GM18858 (cell line): ENCODE data around the gene CD70.
"Not testable (repeated sequence)": the region's sequence is repeated elsewhere in the genome, so short reads cannot be mapped to it uniquely, and the experiment has no call there.

ENCODE experiments used
- ATAC-seq: cut with Tn5 transposase; IDR thresholded peaks from one replicate; pipeline ENCODE4 v1.9.1; 2021; ENCODE audit not compliant: unreplicated experiment

Gene CD70

DNA sequence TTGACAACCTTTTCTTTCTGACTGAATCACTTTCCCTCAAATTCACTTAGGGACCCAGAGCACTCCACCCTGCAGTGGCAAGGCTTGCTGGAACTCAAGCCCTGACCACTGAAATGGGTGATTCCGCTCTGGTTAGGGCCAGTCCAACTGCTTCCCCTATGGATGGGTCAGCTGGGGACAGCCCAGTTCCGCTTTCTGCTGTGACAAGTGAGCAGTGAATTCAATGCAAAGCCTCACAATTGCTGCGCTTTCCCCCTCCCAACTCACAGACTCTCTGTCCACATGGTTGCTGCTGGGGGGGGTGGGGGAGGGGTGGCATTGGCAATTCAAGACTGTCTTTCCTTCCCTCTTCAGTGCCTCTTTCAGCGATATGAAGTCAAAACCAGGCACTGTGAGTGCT, 18.7 kb downstream of the CD70 start:
- no peak for ATAC-seq

DNA sequence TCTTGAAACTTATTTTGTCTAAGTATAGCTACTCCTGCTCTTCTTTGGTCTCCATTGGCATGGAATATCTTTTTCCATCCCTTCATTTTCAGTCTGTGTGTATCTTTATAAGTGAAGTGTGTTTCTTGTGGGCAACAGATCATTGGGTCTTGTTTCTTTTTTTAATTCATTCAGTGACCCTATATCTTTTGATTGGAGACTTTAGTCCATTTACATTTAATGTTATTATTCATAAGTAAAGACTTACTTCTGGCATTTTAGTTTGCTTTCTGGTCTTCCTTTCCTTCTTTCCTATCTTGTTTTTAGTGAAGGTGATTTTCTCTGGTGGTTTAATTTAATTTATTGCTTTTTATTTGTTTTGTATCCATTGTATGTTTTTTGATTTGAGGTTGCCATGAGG, 19.8 kb downstream of the CD70 start:
- no peak for ATAC-seq

DNA sequence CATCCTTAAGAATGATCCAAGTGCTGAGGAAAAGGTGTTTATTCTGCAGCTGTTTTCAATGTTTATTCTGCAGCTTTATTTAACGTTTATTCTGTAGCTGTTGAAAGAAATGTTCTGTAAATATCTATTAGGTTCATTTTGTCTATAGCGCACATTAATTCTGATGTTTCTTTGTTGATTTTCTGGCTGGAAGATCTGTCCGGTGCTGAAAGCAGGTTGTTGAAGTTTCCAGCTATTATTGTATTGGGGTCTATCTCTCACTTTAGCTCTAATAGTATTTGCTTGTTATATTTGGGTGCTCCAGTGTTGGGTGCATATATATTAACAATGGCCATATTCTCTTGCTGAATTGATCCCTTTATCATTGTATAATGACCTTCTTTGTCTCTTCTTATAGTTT, 20.2 kb downstream of the CD70 start:
- no peak for ATAC-seq

DNA sequence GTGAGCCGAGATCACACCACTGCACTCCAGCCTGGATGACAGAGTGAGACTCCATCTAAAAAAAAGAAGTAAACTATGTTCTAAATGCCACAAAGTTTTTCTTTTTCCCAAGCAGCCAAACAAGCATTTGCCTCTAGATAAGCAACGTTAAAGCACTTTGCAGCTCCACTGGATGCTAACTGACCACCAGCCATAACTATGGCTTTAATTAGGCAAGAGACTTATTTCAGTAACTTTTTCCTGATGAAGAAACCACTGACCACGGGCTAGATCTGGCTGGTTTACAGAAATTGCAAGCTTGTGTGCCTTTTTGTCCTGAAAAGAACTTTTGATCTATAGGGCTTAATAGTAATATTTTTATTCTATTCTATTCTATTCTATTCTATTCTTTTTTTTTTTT, 22.1 kb downstream of the CD70 start:
- no peak for ATAC-seq

DNA sequence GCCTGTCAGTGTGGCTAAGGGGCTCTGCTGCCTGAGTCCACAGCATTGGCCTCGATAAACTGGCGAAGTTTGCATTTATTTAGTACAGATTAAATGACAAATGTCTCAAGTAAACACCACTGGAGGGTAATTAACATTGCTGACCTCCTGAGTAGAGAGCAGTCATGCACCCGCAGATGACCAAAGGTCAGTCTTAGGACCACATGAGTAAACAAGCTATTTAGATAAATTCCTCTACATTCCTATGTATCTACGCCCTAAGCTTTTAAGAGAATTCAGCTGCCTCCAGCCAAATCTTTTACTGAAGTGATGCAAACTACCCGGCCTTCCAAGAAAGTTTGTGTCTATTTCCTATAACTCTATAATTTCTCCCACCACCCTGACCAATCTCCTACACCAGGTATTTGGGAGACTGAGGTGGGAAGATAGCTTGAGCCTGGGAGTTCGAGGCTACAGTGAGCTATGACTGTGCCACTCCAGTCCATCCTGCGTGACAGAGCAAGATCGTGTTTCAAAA, 22.9 kb downstream of the CD70 start:
- ATAC-seq: no peak

DNA sequence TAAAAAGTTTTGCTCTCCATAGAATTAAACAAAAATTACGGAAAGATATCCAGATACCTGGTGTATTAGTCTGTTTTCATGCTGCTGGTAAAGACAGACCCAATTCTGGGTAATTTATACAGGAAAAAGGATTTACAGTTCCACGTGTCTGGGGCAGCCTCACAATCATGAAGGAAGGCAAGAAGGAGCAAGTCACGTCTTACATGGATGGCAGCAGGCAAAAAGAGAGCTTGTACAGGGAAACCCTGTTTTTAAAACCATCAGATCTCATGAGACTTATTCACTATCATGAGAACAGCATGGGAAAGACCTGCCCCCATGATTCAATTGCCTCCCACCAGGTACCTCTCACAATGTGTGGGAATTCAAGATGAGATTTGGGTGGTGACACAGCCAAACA, 24.2 kb downstream of the CD70 start:
- ATAC-seq: not testable (repeated sequence)

DNA sequence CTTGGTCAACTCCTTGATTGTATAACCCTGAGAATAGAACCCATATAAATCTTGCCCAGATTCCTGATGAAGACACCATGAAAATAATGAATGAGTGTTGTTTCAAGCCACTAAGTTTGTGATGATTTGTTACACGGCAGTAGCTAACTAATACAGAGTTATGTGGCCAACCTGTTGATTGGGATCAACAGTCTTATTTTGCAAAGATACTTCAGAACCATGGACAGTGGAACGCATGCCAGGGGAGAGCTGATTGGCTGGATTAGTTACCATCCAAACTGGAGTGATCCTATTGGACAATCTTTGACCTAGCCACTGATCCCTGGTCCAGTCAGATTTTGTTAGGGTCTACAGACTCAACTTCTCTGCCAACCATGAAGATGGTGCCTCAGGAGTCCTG, 26.6 kb downstream of the CD70 start:
- no peak for ATAC-seq

DNA sequence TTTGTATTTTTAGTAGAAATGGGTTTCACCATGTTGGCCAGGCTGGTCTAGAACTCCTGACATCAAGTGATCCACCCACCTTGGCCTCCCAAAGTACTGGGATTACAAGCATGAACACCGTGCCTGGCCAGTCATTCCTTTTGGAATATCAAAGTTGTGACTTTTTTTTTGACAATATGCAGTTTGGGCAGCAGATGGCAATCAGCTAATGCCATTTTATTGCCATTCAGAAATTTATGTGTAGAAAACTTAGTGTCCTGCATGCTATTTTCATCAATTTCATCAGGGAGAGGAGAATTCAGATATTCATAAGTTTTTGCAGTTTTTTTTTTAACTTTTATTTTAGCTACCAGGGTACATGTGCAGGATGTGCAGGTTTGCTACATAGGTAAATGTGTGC, 28.5 kb downstream of the CD70 start:
- ATAC-seq: not testable (repeated sequence)

DNA sequence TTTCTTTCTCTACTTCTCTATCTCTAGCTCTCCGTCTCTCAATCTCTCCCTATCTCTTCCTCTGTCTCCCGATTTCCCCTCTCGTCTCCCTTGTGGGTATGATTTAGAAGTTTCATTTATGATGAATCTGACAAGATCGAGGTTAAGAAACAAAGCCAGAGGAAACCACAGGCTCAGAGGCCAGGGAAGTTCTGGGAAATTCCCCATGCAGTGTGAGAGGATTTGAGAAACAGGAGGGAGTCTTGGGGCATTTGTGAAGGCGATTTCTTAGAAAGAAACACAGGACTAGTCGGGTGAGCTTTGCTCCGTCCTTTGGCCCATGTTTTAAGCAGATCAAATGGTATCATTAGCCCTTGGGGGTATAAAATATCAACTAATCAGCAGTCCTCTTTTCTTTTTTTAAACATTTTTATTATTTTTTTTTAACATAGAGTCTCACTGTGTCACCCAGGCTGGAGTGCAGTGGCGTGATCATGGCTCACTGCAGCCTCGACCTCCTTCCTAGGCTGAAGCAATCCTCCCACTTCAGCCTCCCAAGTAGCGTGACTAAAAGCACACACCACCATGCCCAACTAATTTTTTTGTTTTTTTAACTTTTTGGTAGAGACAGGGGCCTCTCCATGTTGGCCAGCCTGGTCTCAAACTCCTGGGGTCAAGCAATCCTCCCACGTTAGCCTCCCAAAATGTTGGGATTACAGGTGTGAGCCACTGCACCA, 34.3 kb downstream of the CD70 start:
- no peak for ATAC-seq

DNA sequence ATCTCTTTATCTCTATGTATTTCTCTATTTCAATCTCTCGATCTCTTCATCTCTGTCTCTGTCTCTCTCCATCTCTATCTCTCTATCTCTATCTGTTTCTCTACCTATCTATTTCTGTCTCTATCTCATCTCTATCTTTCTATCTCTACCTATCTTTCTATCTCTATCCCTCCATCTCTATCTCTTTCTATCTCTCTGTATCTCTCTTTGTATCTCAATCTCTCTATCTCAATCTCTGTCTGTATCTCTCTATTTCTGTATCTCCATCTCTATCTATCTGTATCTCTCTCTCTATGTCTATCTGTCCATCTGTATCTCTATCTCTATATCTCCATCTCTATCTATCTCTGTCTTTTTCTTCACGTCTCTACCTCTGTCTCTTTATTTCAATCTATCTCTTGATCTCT, 34.9 kb downstream of the CD70 start:
- ATAC-seq: no peak

DNA sequence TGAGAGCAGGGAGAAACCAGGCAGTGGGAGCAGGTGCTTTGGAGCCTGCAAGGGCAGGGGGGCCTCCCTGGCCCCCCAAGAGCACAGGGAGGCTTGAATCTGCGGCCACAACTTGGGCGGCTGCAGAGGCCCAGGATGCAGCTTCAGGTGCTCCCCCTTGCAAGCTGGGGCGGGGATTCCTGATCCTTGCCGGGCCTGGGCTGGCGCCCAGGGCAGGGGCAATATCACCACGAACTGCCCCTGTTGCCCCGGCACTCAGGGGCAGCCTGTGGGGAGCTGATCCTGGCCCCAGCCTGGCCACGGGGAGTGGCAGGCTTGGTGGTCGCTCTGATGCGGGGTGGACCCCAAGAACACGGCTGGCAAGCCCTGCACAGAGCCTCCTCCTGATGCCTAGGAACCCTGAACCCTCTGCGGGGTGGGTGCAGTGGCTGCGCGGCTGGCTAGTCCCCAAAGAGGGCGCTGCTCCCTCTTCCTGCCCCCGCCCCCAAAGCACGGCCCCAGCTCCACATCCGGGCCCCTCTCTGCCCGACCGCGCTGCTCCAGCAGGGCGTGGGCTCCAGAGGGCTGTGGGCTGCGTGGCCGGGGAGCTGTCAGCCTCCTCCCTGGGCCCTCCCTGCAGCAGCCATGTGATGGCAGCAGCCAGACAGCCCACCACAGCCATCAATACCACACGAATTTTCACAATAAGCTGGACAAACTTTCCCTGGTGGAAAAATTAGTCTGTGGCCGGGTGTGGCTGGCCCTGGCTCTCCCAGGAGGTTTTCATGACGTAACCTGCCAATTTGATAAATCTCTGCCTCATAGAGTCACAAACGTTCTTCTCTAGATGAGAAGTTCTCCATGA, 39.1 kb downstream of the CD70 start:
- ATAC-seq: no peak

DNA sequence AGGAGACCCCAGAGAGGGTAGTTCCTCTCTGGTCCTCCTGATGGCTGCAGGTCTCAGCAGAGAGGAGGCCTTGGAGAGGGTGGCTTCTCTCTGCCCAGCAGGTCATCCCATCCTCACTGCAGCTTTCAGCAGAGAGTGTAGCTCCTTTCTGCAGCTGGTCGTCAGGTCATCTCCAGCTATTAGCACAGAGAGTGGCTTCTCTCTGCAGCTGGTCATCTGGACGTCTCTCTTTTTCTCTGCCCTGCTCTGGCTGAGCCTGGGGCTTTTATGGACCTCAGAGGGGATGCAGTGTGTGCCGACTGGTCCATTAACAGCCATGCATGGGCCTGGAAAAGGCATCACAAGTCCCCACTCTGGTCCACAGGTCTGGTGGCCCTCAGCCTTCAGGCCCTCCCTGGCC, 39.9 kb downstream of the CD70 start:
- ATAC-seq: no peak

DNA sequence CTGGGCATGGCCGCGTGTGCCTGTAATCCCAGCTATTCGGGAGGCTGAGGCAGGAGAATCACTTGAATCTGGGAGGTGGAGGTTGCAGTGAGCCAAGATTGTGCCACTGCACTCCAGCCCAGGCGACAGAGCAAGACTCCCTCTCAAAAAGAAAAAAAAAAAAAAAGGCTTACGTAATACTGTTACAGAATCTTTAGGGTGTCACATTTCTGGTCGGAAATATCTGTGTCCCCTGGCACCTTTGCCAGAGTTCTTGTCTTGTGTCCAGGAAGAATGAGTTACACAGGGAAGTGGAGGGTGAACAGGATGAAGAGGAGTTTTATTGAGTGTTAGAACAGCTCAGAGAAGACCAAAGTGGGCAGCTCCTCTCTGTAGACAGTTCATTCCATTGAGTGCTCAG, 40.3 kb downstream of the CD70 start:
- ATAC-seq: not testable (repeated sequence)

DNA sequence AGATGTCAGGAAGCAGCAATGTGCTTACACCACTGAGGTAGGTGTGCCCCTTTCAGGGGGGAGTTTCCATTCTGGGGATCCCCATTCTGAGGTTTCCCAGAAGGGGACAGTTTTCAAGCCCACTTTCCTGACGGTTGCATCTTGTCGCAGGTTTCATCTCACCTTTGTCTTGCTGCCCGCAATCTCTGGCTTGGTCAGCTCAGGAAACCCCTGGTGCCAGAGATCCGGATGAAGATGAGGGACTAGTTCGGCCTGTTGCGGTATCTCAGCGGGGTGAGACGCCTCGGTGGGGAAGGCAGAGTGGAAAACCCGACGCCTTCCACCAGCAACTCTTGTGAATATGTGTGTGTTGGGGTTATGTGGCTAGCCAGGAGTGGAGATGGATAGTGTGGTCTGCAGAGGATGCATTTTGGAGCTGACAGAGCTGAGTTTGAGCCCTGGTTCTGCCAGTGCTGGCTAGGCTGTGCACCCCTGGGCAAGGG, 47.0 kb downstream of the CD70 start:
- ATAC-seq: no peak

DNA sequence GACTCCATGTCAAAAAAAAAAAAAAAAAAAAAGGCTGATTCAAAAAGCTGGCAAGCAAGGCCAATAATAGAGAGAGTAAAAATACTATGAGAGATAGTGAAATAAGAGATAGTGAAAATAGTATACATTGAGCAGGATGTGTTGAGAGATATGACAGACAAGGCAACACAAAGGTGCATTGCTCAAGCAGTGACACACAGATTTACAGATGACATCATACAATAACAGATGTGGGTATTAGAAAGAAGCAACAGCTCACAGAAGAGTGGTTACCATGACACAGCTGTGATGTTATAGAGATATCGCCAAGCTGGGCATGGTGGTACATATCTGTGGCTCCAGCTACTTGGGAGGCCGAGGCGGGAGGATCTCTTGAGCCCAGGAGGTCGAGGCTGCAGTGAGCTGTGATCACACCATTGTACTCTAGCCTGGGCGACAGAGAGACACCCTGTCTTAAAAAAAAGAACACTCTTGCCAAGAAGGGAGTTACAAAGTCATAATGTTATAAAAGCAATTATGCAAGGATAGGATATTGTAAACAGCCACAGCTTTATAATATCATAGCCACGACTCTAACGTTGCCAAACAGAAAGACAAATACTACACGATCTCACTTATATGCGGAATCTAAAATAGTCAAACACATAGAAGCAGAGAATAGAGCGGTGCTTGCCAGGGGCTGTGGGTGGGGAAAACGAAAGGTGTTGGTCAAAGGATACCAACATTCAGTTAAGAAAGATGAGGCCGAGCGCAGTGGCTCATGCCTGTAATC, 49.8 kb downstream of the CD70 start:
- ATAC-seq: no peak

DNA sequence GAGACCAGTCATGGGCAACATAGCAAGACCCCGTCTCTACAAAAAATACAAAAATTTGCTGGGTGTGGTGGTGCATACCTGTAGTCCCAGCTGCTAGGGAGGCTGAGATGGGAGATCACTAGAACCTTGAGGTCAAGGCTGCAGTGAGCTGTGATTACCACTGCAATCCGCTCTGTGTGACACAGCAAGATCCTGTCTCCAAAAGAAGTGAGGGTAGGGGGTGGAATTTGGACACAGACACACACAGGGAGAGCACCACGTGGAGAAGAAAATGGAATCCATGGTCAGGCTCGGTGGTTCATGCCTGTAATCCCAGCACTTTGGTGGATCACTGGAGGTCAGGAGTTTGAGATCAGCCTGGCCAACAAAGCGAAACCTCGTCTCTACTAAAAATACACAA, 51.4 kb downstream of the CD70 start:
- no peak for ATAC-seq
